HEK293 (cell line): ENCODE data around the gene STARD9.

ENCODE experiments used
- BCL11A ChIP-seq: fragments of 450-650 bp; formaldehyde crosslinking; IDR thresholded peaks from 2 replicates; pipeline ENCODE4 v1.5.1; 2016; ENCODE audit warnings: low read depth, missing biosample characterization, missing genetic modification characterization
- FEZF1 ChIP-seq: fragments of 450-650 bp; formaldehyde crosslinking; IDR thresholded peaks from 2 replicates; pipeline ENCODE4 v1.5.1; 2016; ENCODE audit warnings: missing biosample characterization, missing genetic modification characterization
- RBAK ChIP-seq: fragments of 450-650 bp; formaldehyde crosslinking; IDR thresholded peaks from 2 replicates; pipeline ENCODE4 v1.5.1; 2016; ENCODE audit warnings: missing biosample characterization, missing genetic modification characterization
- ZBTB7A ChIP-seq: fragments of 450-650 bp; formaldehyde crosslinking; IDR thresholded peaks from 2 replicates; pipeline ENCODE4 v1.5.1; 2016; ENCODE audit warnings: low read depth, missing biosample characterization, missing genetic modification characterization
- ZBTB8A ChIP-seq: fragments of 450-650 bp; formaldehyde crosslinking; IDR thresholded peaks from 2 replicates; pipeline ENCODE4 v1.5.1; 2016; ENCODE audit warnings: missing biosample characterization, missing genetic modification characterization
- ZNF214 ChIP-seq: fragments of 450-650 bp; formaldehyde crosslinking; IDR thresholded peaks from 2 replicates; pipeline ENCODE4 v1.5.1; 2017; ENCODE audit warnings: missing biosample characterization, mild to moderate bottlenecking, missing genetic modification characterization, borderline replicate concordance
- ZNF280C ChIP-seq: fragments of 450-650 bp; formaldehyde crosslinking; IDR thresholded peaks from 2 replicates; pipeline ENCODE4 v1.5.1; 2016; ENCODE audit warnings: missing biosample characterization, missing genetic modification characterization
- ZNF311 ChIP-seq: fragments of 450-650 bp; formaldehyde crosslinking; IDR thresholded peaks from 2 replicates; pipeline ENCODE4 v1.5.1; 2017; ENCODE audit warnings: missing biosample characterization, missing genetic modification characterization, borderline replicate concordance
- ZNF37A ChIP-seq: fragments of 450-650 bp; IDR thresholded peaks from 2 replicates; pipeline ENCODE4 v1.5.1; 2018; ENCODE audit warnings: missing biosample characterization, missing genetic modification characterization
- ZNF518A ChIP-seq: fragments of 450-650 bp; formaldehyde crosslinking; conservative IDR thresholded peaks from 2 replicates; pipeline ENCODE4 v1.5.1; 2016; ENCODE audit warnings: low read depth, missing biosample characterization, missing genetic modification characterization
- ZNF544 ChIP-seq: fragments of 450-650 bp; formaldehyde crosslinking; IDR thresholded peaks from 2 replicates; pipeline ENCODE4 v1.5.0; 2017; ENCODE audit warnings: missing biosample characterization, missing genetic modification characterization
- ZNF560 ChIP-seq: fragments of 450-650 bp; formaldehyde crosslinking; IDR thresholded peaks from 2 replicates; pipeline ENCODE4 v1.5.1; 2017; ENCODE audit warnings: missing biosample characterization, missing genetic modification characterization, borderline replicate concordance
- TF ChIP-seq, protein P1 (sequence below): fragments of 450-650 bp; formaldehyde crosslinking; IDR thresholded peaks from 2 replicates; pipeline ENCODE4 v1.5.1; 2016; ENCODE audit warnings: missing biosample characterization, missing genetic modification characterization
- TF ChIP-seq, protein P2 (sequence below): fragments of 450-650 bp; formaldehyde crosslinking; IDR thresholded peaks from 2 replicates; pipeline ENCODE4 v1.5.1; 2016; ENCODE audit warnings: missing biosample characterization, missing genetic modification characterization, borderline replicate concordance
- TF ChIP-seq, protein P3 (sequence below): fragments of 450-650 bp; IDR thresholded peaks from 2 replicates; pipeline ENCODE4 v1.5.1; 2018; ENCODE audit warnings: missing biosample characterization, missing genetic modification characterization

The STARD9 gene

GRCh38 chr15:42575188-42576039, at the start of gene STARD9 (continued):
- no peak for TF ChIP-seq RBAK (tag by site-specific recombination)
- no peak for TF ChIP-seq ZNF544
- no peak for TF ChIP-seq ZNF280C
- TF ChIP-seq ZNF311 (tag by site-specific recombination), result no peak
- TF ChIP-seq ZNF37A, result no peak
- TF ChIP-seq ZNF560 (tag by site-specific recombination), result no peak
- no peak for TF ChIP-seq ZNF518A (tag by site-specific recombination)
- 0 out of 2 replicates have a peak, but pooled peaks have one; percentile 40 for TF ChIP-seq BCL11A
- no peak for TF ChIP-seq ZBTB7A (tag by site-specific recombination)
- TF ChIP-seq FEZF1 (tag by site-specific recombination), result no peak
- TF ChIP-seq, protein P1, sequence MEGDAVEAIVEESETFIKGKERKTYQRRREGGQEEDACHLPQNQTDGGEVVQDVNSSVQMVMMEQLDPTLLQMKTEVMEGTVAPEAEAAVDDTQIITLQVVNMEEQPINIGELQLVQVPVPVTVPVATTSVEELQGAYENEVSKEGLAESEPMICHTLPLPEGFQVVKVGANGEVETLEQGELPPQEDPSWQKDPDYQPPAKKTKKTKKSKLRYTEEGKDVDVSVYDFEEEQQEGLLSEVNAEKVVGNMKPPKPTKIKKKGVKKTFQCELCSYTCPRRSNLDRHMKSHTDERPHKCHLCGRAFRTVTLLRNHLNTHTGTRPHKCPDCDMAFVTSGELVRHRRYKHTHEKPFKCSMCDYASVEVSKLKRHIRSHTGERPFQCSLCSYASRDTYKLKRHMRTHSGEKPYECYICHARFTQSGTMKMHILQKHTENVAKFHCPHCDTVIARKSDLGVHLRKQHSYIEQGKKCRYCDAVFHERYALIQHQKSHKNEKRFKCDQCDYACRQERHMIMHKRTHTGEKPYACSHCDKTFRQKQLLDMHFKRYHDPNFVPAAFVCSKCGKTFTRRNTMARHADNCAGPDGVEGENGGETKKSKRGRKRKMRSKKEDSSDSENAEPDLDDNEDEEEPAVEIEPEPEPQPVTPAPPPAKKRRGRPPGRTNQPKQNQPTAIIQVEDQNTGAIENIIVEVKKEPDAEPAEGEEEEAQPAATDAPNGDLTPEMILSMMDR (tag by site-specific recombination), result peak; percentile 23; the same call in 1 of the 2 replicates
- TF ChIP-seq, protein P2, sequence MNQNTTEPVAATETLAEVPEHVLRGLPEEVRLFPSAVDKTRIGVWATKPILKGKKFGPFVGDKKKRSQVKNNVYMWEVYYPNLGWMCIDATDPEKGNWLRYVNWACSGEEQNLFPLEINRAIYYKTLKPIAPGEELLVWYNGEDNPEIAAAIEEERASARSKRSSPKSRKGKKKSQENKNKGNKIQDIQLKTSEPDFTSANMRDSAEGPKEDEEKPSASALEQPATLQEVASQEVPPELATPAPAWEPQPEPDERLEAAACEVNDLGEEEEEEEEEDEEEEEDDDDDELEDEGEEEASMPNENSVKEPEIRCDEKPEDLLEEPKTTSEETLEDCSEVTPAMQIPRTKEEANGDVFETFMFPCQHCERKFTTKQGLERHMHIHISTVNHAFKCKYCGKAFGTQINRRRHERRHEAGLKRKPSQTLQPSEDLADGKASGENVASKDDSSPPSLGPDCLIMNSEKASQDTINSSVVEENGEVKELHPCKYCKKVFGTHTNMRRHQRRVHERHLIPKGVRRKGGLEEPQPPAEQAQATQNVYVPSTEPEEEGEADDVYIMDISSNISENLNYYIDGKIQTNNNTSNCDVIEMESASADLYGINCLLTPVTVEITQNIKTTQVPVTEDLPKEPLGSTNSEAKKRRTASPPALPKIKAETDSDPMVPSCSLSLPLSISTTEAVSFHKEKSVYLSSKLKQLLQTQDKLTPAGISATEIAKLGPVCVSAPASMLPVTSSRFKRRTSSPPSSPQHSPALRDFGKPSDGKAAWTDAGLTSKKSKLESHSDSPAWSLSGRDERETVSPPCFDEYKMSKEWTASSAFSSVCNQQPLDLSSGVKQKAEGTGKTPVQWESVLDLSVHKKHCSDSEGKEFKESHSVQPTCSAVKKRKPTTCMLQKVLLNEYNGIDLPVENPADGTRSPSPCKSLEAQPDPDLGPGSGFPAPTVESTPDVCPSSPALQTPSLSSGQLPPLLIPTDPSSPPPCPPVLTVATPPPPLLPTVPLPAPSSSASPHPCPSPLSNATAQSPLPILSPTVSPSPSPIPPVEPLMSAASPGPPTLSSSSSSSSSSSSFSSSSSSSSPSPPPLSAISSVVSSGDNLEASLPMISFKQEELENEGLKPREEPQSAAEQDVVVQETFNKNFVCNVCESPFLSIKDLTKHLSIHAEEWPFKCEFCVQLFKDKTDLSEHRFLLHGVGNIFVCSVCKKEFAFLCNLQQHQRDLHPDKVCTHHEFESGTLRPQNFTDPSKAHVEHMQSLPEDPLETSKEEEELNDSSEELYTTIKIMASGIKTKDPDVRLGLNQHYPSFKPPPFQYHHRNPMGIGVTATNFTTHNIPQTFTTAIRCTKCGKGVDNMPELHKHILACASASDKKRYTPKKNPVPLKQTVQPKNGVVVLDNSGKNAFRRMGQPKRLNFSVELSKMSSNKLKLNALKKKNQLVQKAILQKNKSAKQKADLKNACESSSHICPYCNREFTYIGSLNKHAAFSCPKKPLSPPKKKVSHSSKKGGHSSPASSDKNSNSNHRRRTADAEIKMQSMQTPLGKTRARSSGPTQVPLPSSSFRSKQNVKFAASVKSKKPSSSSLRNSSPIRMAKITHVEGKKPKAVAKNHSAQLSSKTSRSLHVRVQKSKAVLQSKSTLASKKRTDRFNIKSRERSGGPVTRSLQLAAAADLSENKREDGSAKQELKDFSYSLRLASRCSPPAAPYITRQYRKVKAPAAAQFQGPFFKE, result no peak
- TF ChIP-seq ZNF214 (tag by site-specific recombination), result no peak
- TF ChIP-seq ZBTB8A, result peak; percentile 98
- TF ChIP-seq, protein P3, sequence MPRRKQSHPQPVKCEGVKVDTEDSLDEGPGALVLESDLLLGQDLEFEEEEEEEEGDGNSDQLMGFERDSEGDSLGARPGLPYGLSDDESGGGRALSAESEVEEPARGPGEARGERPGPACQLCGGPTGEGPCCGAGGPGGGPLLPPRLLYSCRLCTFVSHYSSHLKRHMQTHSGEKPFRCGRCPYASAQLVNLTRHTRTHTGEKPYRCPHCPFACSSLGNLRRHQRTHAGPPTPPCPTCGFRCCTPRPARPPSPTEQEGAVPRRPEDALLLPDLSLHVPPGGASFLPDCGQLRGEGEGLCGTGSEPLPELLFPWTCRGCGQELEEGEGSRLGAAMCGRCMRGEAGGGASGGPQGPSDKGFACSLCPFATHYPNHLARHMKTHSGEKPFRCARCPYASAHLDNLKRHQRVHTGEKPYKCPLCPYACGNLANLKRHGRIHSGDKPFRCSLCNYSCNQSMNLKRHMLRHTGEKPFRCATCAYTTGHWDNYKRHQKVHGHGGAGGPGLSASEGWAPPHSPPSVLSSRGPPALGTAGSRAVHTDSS (tag by site-specific recombination), result no peak
- TF ChIP-seq, all 188 proteins: peak for 39
